Measurements from ENCODE around the gene IQCE. TPM values are rescaled to one million over a fixed set of nuclear protein-coding genes. Genes with fewer than 3 reads are reported as not detected.

The IQCE gene
- total RNA-seq, 1 experiment from 2014 or later: 44.8 TPM

GRCh38 chr7:2607122-2607922 lies 48.5 kb downstream of the IQCE start:
- Histone ChIP-seq H3K36me3 (ENCODE audit: control insufficient read depth, insufficient read depth, low read length) (no peaks in the 10 kb centered on the region), H3K4me3 (ENCODE audit: low read depth in 2 of 2, low read length in 2 of 2) (no peak overlapping the region), H3K27me3 (ENCODE audit: control insufficient read depth, insufficient read depth, low read length) (no peaks in the 10 kb centered on the region), H3K9me3 (ENCODE audit: control insufficient read depth, insufficient read depth, low read depth, low read length) (no peaks in the 10 kb centered on the region), H3K27ac (ENCODE audit: low read length) (no peak overlapping the region), H3K4me1 (ENCODE audit: control insufficient read depth, insufficient read depth, low read length) (no peaks in the 10 kb centered on the region; the same call in 1 of the 2 replicates)
- intact Hi-C loops (cut with micrococcal nuclease; ENCODE audit: unreplicated experiment): no loop called here
- DNase-seq (ENCODE audit: low read depth, low spot score) (no peak), ATAC-seq (no peak)
- no TSS peak for BruUV-seq (replicated peaks)
- ChIA-PET POLR2A (no interaction called here), CTCF (no interaction called here)
- no peak for TF ChIP-seq REST (IDR thresholded peaks at IDR 0.05; ENCODE audit: insufficient read depth in 1 of 2, low read depth in 2 of 2, low read length in 1 of 2)
- TF ChIP-seq CTCF (IDR thresholded peaks at IDR 0.05): no peak
- no peak for TF ChIP-seq SIN3A (IDR thresholded peaks at IDR 0.05; ENCODE audit: borderline replicate concordance, insufficient read depth, low read depth, low read length)
- TF ChIP-seq POLR2AphosphoS5 (IDR thresholded peaks at IDR 0.05; ENCODE audit: low read depth, low read length): no peak
- TF ChIP-seq TCF7L2 (IDR thresholded peaks at IDR 0.05; ENCODE audit: low read depth, low read length): no peak
- in situ Hi-C loops (cut with HindIII; ENCODE audit: low pct_unique_long_range_greater_than_20kb, low sequenced_read_pairs): no loop called here

- intact Hi-C loops (cut with micrococcal nuclease; ENCODE audit: unreplicated experiment): no loop called here
- H3K4me1 ChIP-seq (ENCODE audit: control insufficient read depth, insufficient read depth, low read length): no peaks in the 10 kb centered on the region; the same call in 1 of the 2 replicates
- no peak for TF ChIP-seq SIN3A (IDR thresholded peaks at IDR 0.05; ENCODE audit: borderline replicate concordance, insufficient read depth, low read depth, low read length)
- no peak for TF ChIP-seq POLR2AphosphoS5 (IDR thresholded peaks at IDR 0.05; ENCODE audit: low read depth, low read length)
- TF ChIP-seq CTCF (IDR thresholded peaks at IDR 0.05): no peak
- TF ChIP-seq TCF7L2 (IDR thresholded peaks at IDR 0.05; ENCODE audit: low read depth, low read length): no peak
- no peak for TF ChIP-seq REST (IDR thresholded peaks at IDR 0.05; ENCODE audit: insufficient read depth in 1 of 2, low read depth in 2 of 2, low read length in 1 of 2)
- no peak overlapping the region for H3K27ac ChIP-seq (ENCODE audit: low read length)
- no peak for DNase-seq (ENCODE audit: low read depth, low spot score)
- no peak overlapping the region for H3K4me3 ChIP-seq (ENCODE audit: low read depth in 2 of 2, low read length in 2 of 2)
- H3K36me3 ChIP-seq (ENCODE audit: control insufficient read depth, insufficient read depth, low read length): no peaks in the 10 kb centered on the region
- H3K27me3 ChIP-seq (ENCODE audit: control insufficient read depth, insufficient read depth, low read length): no peaks in the 10 kb centered on the region
- ATAC-seq: no peak
- BruUV-seq (replicated peaks): no TSS peak
- in situ Hi-C loops (cut with HindIII; ENCODE audit: low pct_unique_long_range_greater_than_20kb, low sequenced_read_pairs): no loop called here
- H3K9me3 ChIP-seq (ENCODE audit: control insufficient read depth, insufficient read depth, low read depth, low read length): no peaks in the 10 kb centered on the region
- ChIA-PET POLR2A (interaction anchor here (0.5 kb wide), 1 partner anchor 150 kb away, joined by 11 read pairs; no protein-coding TSS in a partner anchor), CTCF (interaction anchor here (0.7 to 1.1 kb wide), 3 partner anchors 14 to 72 kb away, joined by 3 to 5 read pairs (median 4); no protein-coding TSS in a partner anchor)
These were observed 49.4 kb downstream of the IQCE start for GRCh38 chr7:2607923-2608904.
